Upper lobe of left lung (tissue), 6 donors: ENCODE data around the gene SIRPG. TPM values are rescaled to one million over a fixed set of nuclear protein-coding genes. Genes with fewer than 3 reads are reported as not detected.

ENCODE experiments used
- ATAC-seq, 2 donors: fragments of 200-7000 bp; cut with Tn5 transposase; one replicate each; pipeline ENCODE4 v1.9.1; 2022; ENCODE audit warnings: mild to moderate bottlenecking in 2 of 2, moderate library complexity in 2 of 2; ENCODE audit not compliant: low FRiP score in 2 of 2
- DNase-seq, 2 donors: peaks; one replicate each; pipeline ENCODE4 v3.0.0-alpha.2; 2019 to 2020
- H3K27ac ChIP-seq, 4 donors: fragments of 200-600 bp; sonication (generic); one replicate each; pipeline ENCODE4 v1.5.1; 2016 to 2019
- H3K27me3 ChIP-seq, 4 donors: fragments of 200-600 bp; sonication (generic); one replicate each; pipeline ENCODE4 v1.5.1; 2017 to 2019
- H3K36me3 ChIP-seq, 4 donors: fragments of 200-600 bp; sonication (generic); one replicate each; pipeline ENCODE4 v1.5.1; 2016 to 2019
- H3K4me1 ChIP-seq, 4 donors: fragments of 200-600 bp; sonication (generic); one replicate each; pipeline ENCODE4 v1.5.1; 2018 to 2019
- H3K4me3 ChIP-seq, 4 donors: fragments of 200-600 bp; sonication (generic); one replicate each; pipeline ENCODE4 v1.5.1; 2017 to 2019; ENCODE audit warnings: mild to moderate bottlenecking in 2 of 4, moderate library complexity in 1 of 4
- H3K9me3 ChIP-seq, 4 donors: fragments of 200-600 bp; sonication (generic); one replicate each; pipeline ENCODE4 v1.5.1; 2018 to 2019
- EP300 ChIP-seq, 4 donors: sonication (generic); formaldehyde crosslinking; IDR thresholded peaks; one replicate each; pipeline ENCODE4 v1.5.1; 2017; ENCODE audit warnings: antibody characterized with exemption in 4 of 4, control low read depth in 2 of 4
- POLR2A ChIP-seq, 4 donors: fragments of 450-650 bp; IDR thresholded peaks; one replicate each; pipeline ENCODE4 v1.5.1; 2016 to 2017; ENCODE audit warnings: antibody characterized with exemption in 4 of 4, mild to moderate bottlenecking in 2 of 4
- POLR2AphosphoS5 ChIP-seq, 2 donors: sonication (generic); formaldehyde crosslinking; IDR thresholded peaks; one replicate each; pipeline ENCODE4 v1.5.1; 2017; ENCODE audit warnings: antibody characterized with exemption in 2 of 2
- WGBS, 2 donors: methylation state at CpG; one replicate each; pipeline ENCODE4 v1.1.5; 2017 to 2018; 5-methylcytosine and 5-hydroxymethylcytosine counted together
- total RNA-seq, 6 donors: library from RNA; depleted of rRNA in 4 of 6; stranded (reverse); fragments of >200 nt in 4 of 6; gene quantifications; one replicate each; pipeline versions ENCODE4 v1.1.0 to v1.2.1, GENCODE V29; 2016 to 2021
- TF ChIP-seq, protein P1 (sequence below), 6 experiments: fragments of 450-650 bp in 4 of 6; fragments of 200-600 bp in 2 of 6; sonication (generic) in 2 of 6; IDR thresholded peaks; one replicate each; pipeline ENCODE4 v1.5.1; 2016 to 2019; ENCODE audit warnings: antibody characterized with exemption in 6 of 6
- donor health status: DM: no; HTN: no; CAD: no; lungs with moderate emphysema.
- donor health status: DM: no; HTN: yes; CAD: no; lungs with severe emphysema.

Gene SIRPG
- total RNA-seq, 6 donors from 2014 or later, result 0.71 to 2.4 (median 0.97) TPM; not detected in 3

- Histone ChIP-seq H3K4me3 (no peak overlapping the region), H3K36me3 (no peaks in the 10 kb centered on the region), H3K9me3 (no peaks in the 10 kb centered on the region), H3K27ac (no peak overlapping the region), H3K27me3 (no peaks in the 10 kb centered on the region), H3K4me1 (peaks cover 0 to 10% (median 5%) of the 10 kb centered on the region in 4 donors)
- WGBS, 2 donors, result 65 to 81% methylated on average over 2 of the region's 2 CpGs
- DNase-seq (no peak), ATAC-seq (no peak)
- TF ChIP-seq POLR2AphosphoS5 (IDR thresholded peaks at IDR 0.05), result no peak
- no peak for TF ChIP-seq POLR2A (IDR thresholded peaks at IDR 0.05)
- no peak for TF ChIP-seq EP300 (IDR thresholded peaks at IDR 0.05)
- TF ChIP-seq, protein P1, sequence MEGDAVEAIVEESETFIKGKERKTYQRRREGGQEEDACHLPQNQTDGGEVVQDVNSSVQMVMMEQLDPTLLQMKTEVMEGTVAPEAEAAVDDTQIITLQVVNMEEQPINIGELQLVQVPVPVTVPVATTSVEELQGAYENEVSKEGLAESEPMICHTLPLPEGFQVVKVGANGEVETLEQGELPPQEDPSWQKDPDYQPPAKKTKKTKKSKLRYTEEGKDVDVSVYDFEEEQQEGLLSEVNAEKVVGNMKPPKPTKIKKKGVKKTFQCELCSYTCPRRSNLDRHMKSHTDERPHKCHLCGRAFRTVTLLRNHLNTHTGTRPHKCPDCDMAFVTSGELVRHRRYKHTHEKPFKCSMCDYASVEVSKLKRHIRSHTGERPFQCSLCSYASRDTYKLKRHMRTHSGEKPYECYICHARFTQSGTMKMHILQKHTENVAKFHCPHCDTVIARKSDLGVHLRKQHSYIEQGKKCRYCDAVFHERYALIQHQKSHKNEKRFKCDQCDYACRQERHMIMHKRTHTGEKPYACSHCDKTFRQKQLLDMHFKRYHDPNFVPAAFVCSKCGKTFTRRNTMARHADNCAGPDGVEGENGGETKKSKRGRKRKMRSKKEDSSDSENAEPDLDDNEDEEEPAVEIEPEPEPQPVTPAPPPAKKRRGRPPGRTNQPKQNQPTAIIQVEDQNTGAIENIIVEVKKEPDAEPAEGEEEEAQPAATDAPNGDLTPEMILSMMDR (IDR thresholded peaks at IDR 0.05), result no peak
Measured at GRCh38 chr20:1625083-1625690, 32.4 kb downstream of the SIRPG start.

- Histone ChIP-seq H3K27ac (peak overlapping the region in 2 of 4 donors; percentile 31 to 41), H3K4me3 (no peak overlapping the region), H3K9me3 (peaks cover 0 to 6% (median 0%) of the 10 kb centered on the region in 4 donors), H3K36me3 (no peaks in the 10 kb centered on the region), H3K4me1 (peaks cover 0 to 13% (median 6%) of the 10 kb centered on the region in 4 donors), H3K27me3 (no peaks in the 10 kb centered on the region)
- TF ChIP-seq POLR2AphosphoS5 (IDR thresholded peaks at IDR 0.05) (no peak), EP300 (IDR thresholded peaks at IDR 0.05) (no peak), POLR2A (IDR thresholded peaks at IDR 0.05) (no peak)
- TF ChIP-seq, protein P1 (IDR thresholded peaks at IDR 0.05), result no peak
- ATAC-seq (no peak), DNase-seq (peak in 1 of 2 donors; percentile 22)
- WGBS, 2 donors, result 86 to 88% methylated on average over 14 of the region's 14 CpGs
Measured at GRCh38 chr20:1623501-1624205, 33.9 kb downstream of the SIRPG start.

DNA sequence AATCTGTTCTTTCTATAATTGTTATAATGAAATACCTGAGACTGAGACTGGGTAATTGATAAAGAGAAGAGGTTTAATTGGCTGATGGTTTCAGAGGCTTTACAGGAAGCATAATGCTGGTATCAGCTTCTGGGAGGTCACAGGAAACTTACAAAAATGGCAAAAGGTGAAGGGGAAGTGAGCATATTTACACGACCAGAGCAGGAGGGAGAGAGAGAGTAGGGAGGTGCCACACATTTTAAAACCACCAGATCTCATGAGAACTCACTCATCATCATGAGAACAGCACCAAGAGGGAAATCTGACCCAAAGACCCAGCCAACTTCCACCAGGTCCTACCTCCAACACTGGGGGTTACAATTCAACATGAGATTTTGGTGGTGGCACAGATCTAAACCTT is 35.1 kb downstream of the SIRPG start:
- Histone ChIP-seq H3K4me1 (peaks cover 0 to 17% (median 6%) of the 10 kb centered on the region in 4 donors), H3K27ac (peak overlapping the region in 2 of 4 donors; percentile 11 to 57)
- no peak for DNase-seq

DNA sequence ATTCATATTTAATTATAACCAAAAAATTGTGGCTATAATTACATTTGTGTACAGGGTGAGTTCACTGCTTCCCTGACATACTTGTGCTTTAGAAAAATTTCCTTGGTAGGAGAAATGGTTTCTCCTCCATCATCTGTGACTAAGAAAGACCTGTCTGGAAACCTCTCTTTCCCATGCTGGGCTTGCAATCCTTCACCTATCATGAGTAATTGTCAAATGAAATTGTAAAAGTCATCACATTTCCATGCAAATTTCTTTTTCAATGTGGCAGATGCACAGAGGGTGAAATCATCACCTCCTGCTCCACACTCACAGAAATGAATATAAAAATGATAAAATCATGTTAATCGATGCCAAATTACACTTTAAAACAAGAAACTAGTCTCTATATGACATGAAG is 36.3 kb downstream of the SIRPG start:
- Histone ChIP-seq H3K4me3 (no peak overlapping the region), H3K36me3 (no peaks in the 10 kb centered on the region), H3K27ac (peak overlapping the region in 1 of 4 donors; percentile 4), H3K9me3 (peaks cover 0 to 9% (median 0%) of the 10 kb centered on the region in 4 donors), H3K4me1 (peaks cover 0 to 17% (median 5%) of the 10 kb centered on the region in 4 donors), H3K27me3 (no peaks in the 10 kb centered on the region)
- TF ChIP-seq POLR2AphosphoS5 (IDR thresholded peaks at IDR 0.05) (no peak), EP300 (IDR thresholded peaks at IDR 0.05) (no peak), POLR2A (IDR thresholded peaks at IDR 0.05) (no peak)
- TF ChIP-seq, protein P1 (IDR thresholded peaks at IDR 0.05), result no peak
- ATAC-seq, result no peak
- 87 to 94% methylated on average over 1 of the region's 1 CpG for WGBS, 2 donors
- DNase-seq, result no peak

More for the DNA sequence above, 35.1 kb downstream of the SIRPG start:
- ATAC-seq, result no peak
- Histone ChIP-seq H3K36me3 (no peaks in the 10 kb centered on the region), H3K9me3 (peaks cover 0 to 9% (median 0%) of the 10 kb centered on the region in 4 donors), H3K27me3 (no peaks in the 10 kb centered on the region), H3K4me3 (no peak overlapping the region)
- TF ChIP-seq POLR2A (IDR thresholded peaks at IDR 0.05) (no peak), EP300 (IDR thresholded peaks at IDR 0.05) (no peak), POLR2AphosphoS5 (IDR thresholded peaks at IDR 0.05) (no peak)
- TF ChIP-seq, protein P1 (IDR thresholded peaks at IDR 0.05), result no peak
- 3 to 8% methylated on average over 1 of the region's 1 CpG for WGBS, 2 donors
